HG02852 (cell line): ENCODE data around the gene MRPL52.

Experiments used
- ATAC-seq: cut with Tn5 transposase; IDR thresholded peaks from one replicate; pipeline ENCODE4 v1.9.1; 2021; ENCODE audit warnings: mild to moderate bottlenecking, moderate library complexity; ENCODE audit not compliant: unreplicated experiment

The MRPL52 gene

GRCh38 chr14:22878271-22879246 is 48.9 kb downstream of the MRPL52 start:
- ATAC-seq = no peak

- no peak for ATAC-seq
These were observed 52.4 kb downstream of the MRPL52 start for GRCh38 chr14:22882064-22882463.

- no peak for ATAC-seq
These were observed 53.0 kb downstream of the MRPL52 start for GRCh38 chr14:22882529-22883172.

- ATAC-seq = no peak
These were observed 53.7 kb downstream of the MRPL52 start, which contains the start of gene REM2 for GRCh38 chr14:22883173-22883976. REM2 (plus strand) TSS chr14:22883222; CDS start chr14:22883288, 66 bp downstream.

GRCh38 chr14:22884076-22884737 is 54.5 kb downstream of the MRPL52 start:
- no peak for ATAC-seq
